ENCODE measurements around the gene KICS2. TPM values are rescaled to one million over a fixed set of nuclear protein-coding genes. Genes with fewer than 3 reads are reported as not detected.

KICS2 gene
- total RNA-seq, 1 donor from 2014 or later: 3.9 TPM

GRCh38 chr12:64194333-64195149 lies 27.6 kb downstream of the KICS2 start:
- Histone ChIP-seq H3K9me3 (ENCODE audit: low read depth) (no peaks in the 10 kb centered on the region), H3K79me2 (ENCODE audit: low read depth) (no peaks in the 10 kb centered on the region), H3K4me3 (no peak overlapping the region), H3K27me3 (no peaks in the 10 kb centered on the region), H3K4me2 (no peak overlapping the region), H3F3A (ENCODE audit: low read depth) (no peaks in the 10 kb centered on the region), H3K27ac (no peak overlapping the region), H3K4me1 (no peaks in the 10 kb centered on the region), H3K9ac (no peak overlapping the region), H4K20me1 (ENCODE audit: low read depth) (no peaks in the 10 kb centered on the region), H3K36me3 (no peaks in the 10 kb centered on the region), H2AFZ (replicated peaks) (no peak overlapping the region)
- Mint-ChIP-seq H3K27me3 (ENCODE audit: insufficient read depth, low read depth) (no peaks in the 10 kb centered on the region), H3K27ac (no peak overlapping the region), H3K4me3 (no peak overlapping the region), H3K9me3 (no peaks in the 10 kb centered on the region), H3K4me1 (no peaks in the 10 kb centered on the region), H3K36me3 (peaks cover 12% of the 10 kb centered on the region)
- TF ChIP-seq EZH2phosphoT487 (IDR thresholded peaks at IDR 0.05) (no peak), EZH2 (IDR thresholded peaks at IDR 0.05) (no peak), CTCF (IDR thresholded peaks at IDR 0.05) (no peak)
- DNase-seq (ENCODE audit: low spot score): no peak

- Histone ChIP-seq H3K27me3 (no peaks in the 10 kb centered on the region), H3K27ac (no peak overlapping the region), H3K9me3 (ENCODE audit: low read depth) (no peaks in the 10 kb centered on the region), H3K79me2 (ENCODE audit: low read depth) (no peaks in the 10 kb centered on the region), H3K36me3 (no peaks in the 10 kb centered on the region), H3F3A (ENCODE audit: low read depth) (no peaks in the 10 kb centered on the region), H3K9ac (no peak overlapping the region), H4K20me1 (ENCODE audit: low read depth) (no peaks in the 10 kb centered on the region), H3K4me1 (no peaks in the 10 kb centered on the region), H3K4me3 (no peak overlapping the region), H3K4me2 (no peak overlapping the region), H2AFZ (replicated peaks) (no peak overlapping the region)
- Mint-ChIP-seq H3K9me3 (no peaks in the 10 kb centered on the region), H3K36me3 (peaks cover 12% of the 10 kb centered on the region), H3K4me3 (no peak overlapping the region), H3K27ac (no peak overlapping the region), H3K27me3 (ENCODE audit: insufficient read depth, low read depth) (no peaks in the 10 kb centered on the region), H3K4me1 (no peaks in the 10 kb centered on the region)
- DNase-seq (ENCODE audit: low spot score): no peak
- TF ChIP-seq EZH2 (IDR thresholded peaks at IDR 0.05): no peak
Observed at GRCh38 chr12:64193931-64194330, 28.2 kb downstream of the KICS2 start.

- H3K27ac Mint-ChIP-seq: no peak overlapping the region
Observed at GRCh38 chr12:64192644-64193444, 29.3 kb downstream of the KICS2 start.

More at GRCh38 chr12:64192644-64193444, 29.3 kb downstream of the KICS2 start:
- DNase-seq (ENCODE audit: low spot score): no peak
- H3K27me3 Mint-ChIP-seq (ENCODE audit: insufficient read depth, low read depth): peaks cover 3% of the 10 kb centered on the region
- Histone ChIP-seq H3K4me1 (no peaks in the 10 kb centered on the region), H4K20me1 (ENCODE audit: low read depth) (no peaks in the 10 kb centered on the region), H3F3A (ENCODE audit: low read depth) (no peaks in the 10 kb centered on the region), H3K9ac (no peak overlapping the region), H3K79me2 (ENCODE audit: low read depth) (no peaks in the 10 kb centered on the region), H2AFZ (replicated peaks) (no peak overlapping the region), H3K9me3 (ENCODE audit: low read depth) (no peaks in the 10 kb centered on the region), H3K4me3 (no peak overlapping the region), H3K4me2 (no peak overlapping the region), H3K27me3 (no peaks in the 10 kb centered on the region), H3K27ac (no peak overlapping the region), H3K36me3 (no peaks in the 10 kb centered on the region)
- H3K9me3 Mint-ChIP-seq: no peaks in the 10 kb centered on the region
- TF ChIP-seq EZH2phosphoT487 (IDR thresholded peaks at IDR 0.05) (no peak), EZH2 (IDR thresholded peaks at IDR 0.05) (no peak), CTCF (IDR thresholded peaks at IDR 0.05) (no peak)
- peaks cover 12% of the 10 kb centered on the region for H3K36me3 Mint-ChIP-seq
- H3K4me1 Mint-ChIP-seq: no peaks in the 10 kb centered on the region
- no peak overlapping the region for H3K4me3 Mint-ChIP-seq

All from neural progenitor cell (in vitro differentiated cells).